Activated CD4-positive, alpha-beta memory T cell treated with anti-CD3 and anti-CD28 coated beads for 36 hours (primary cell): ENCODE data around the gene AKAP11. TPM values are rescaled to one million over a fixed set of nuclear protein-coding genes. Genes with fewer than 3 reads are reported as not detected.

Experiments used
- CTCF ChIA-PET: fragments of 350-600 bp; sonication (Branson Sonifier 250); formaldehyde crosslinking; loops from one replicate; lab custom pipeline; 2021; ENCODE audit warnings: antibody characterized with exemption, inconsistent platforms; lab: Charles Lee
- POLR2A ChIA-PET: fragments of 350-600 bp; sonication (Branson Sonifier 250); formaldehyde crosslinking; loops from one replicate; lab custom pipeline; 2021; ENCODE audit warnings: antibody characterized with exemption; lab: Charles Lee
- DNase-seq: peaks from one replicate; pipeline ENCODE4 v3.0.0-alpha.2; 2020
- H3K27ac Mint-ChIP-seq: one replicate; pipeline ENCODE4 v1.8.0; 2021; ENCODE audit warnings: mixed read lengths
- H3K27me3 Mint-ChIP-seq: one replicate; pipeline ENCODE4 v1.8.0; 2021; ENCODE audit warnings: mixed read lengths
- H3K36me3 Mint-ChIP-seq: one replicate; pipeline ENCODE4 v1.8.0; 2021; ENCODE audit warnings: mixed read lengths
- H3K4me1 Mint-ChIP-seq: one replicate; pipeline ENCODE4 v1.8.0; 2021; ENCODE audit warnings: low read depth, mixed read lengths
- H3K4me3 Mint-ChIP-seq: one replicate; pipeline ENCODE4 v1.8.0; 2021; ENCODE audit warnings: mild to moderate bottlenecking, mixed read lengths
- H3K9me3 Mint-ChIP-seq: one replicate; pipeline ENCODE4 v1.8.0; 2021; ENCODE audit warnings: mixed read lengths
- intact Hi-C: fragments of 100-400 bp; cut with micrococcal nuclease; formaldehyde crosslinking; loops from one replicate; pipeline ENCODE4 v1.15.1; 2023
- total RNA-seq, 2 experiments: library from RNA; stranded (reverse); gene quantifications; one replicate each; pipeline ENCODE4 v1.2.3, GENCODE V29; 2021

AKAP11 gene
- total RNA-seq, 2 experiments from 2014 or later = 36.6 to 37.8 TPM

- Mint-ChIP-seq H3K4me3 (no peak overlapping the region), H3K4me1 (peaks cover 40% of the 10 kb centered on the region), H3K27ac (no peak overlapping the region), H3K36me3 (no peaks in the 10 kb centered on the region), H3K27me3 (no peaks in the 10 kb centered on the region), H3K9me3 (no peaks in the 10 kb centered on the region)
- DNase-seq = no peak
- ChIA-PET POLR2A (no interaction called here), CTCF (interaction anchor here (1.2 kb wide), 1 partner anchor 28 kb away, joined by 4 read pairs; no protein-coding TSS in a partner anchor)
- intact Hi-C loops = no loop called here
These were observed 92.7 kb downstream of the AKAP11 start for GRCh38 chr13:42364613-42365000.

GRCh38 chr13:42367831-42368230 lies 95.9 kb downstream of the AKAP11 start:
- Mint-ChIP-seq H3K4me3 (no peak overlapping the region), H3K36me3 (no peaks in the 10 kb centered on the region), H3K9me3 (no peaks in the 10 kb centered on the region), H3K27me3 (no peaks in the 10 kb centered on the region), H3K27ac (no peak overlapping the region), H3K4me1 (peaks cover 47% of the 10 kb centered on the region)
- DNase-seq = no peak
- intact Hi-C loops = no loop called here
- CTCF ChIA-PET = interaction anchor here (1.2 kb wide), 1 partner anchor 13 kb away, joined by 3 read pairs; no protein-coding TSS in a partner anchor
- POLR2A ChIA-PET = interaction anchor here (0.8 to 3.1 kb wide), 4 partner anchors 10 to 28 kb away, joined by 3 to 23 read pairs (median 10); no protein-coding TSS in a partner anchor

DNA sequence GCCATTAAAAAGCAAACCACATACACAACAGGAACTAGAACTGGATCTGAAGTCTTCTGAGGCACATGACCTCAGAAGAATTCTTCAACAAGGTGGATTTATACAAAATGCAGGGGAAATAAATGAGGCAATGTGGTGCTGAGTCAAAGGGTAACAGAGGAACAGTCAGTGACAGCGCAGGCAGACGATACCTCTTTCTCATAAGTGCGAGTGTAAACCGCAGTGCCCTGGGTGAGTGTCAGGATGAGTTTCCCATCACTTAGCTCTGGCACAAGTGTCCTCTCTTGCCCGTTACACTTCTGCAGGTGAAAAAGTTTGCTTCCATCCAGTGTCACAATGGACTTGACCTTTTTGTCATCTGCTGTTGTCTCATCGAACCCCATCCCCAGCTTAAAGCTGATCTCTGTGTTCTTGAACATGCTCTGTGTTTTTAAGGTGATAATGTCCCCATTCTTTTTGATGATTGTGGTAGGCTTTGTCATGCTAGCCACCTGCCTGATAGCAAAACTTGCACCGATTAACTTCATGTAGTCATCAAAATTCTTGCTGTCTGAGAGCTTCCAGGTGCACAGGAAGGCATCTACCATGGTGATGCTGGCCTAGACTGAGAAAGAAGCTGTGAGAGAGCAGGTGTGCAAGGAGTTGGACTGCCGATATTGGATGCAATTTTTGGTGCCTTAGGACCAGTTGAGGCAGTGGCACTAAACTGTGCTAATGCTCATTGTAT lies 97.3 kb downstream of the AKAP11 start:
- ChIA-PET CTCF (interaction anchor here (1.1 to 1.8 kb wide), 5 partner anchors 8 to 128 kb away, joined by 3 to 14 read pairs (median 8); no protein-coding TSS in a partner anchor), POLR2A (interaction anchor here (0.6 to 3.1 kb wide), 13 partner anchors 9 to 98 kb away, joined by 3 to 23 read pairs (median 5); partner anchors contain the start of gene AKAP11)
- intact Hi-C loops = loop anchor here (1.0 kb wide), 4 partner anchors 8 to 37 kb away; no protein-coding TSS in a partner anchor
- H3K9me3 Mint-ChIP-seq = no peaks in the 10 kb centered on the region
- H3K4me1 Mint-ChIP-seq = peaks cover 52% of the 10 kb centered on the region
- H3K4me3 Mint-ChIP-seq = no peak overlapping the region
- no peaks in the 10 kb centered on the region for H3K36me3 Mint-ChIP-seq
- H3K27ac Mint-ChIP-seq = peak overlapping the region; percentile 78
- H3K27me3 Mint-ChIP-seq = no peaks in the 10 kb centered on the region
- DNase-seq = peak; percentile 86

- DNase-seq = no peak
- ChIA-PET CTCF (interaction anchor here (0.8 to 1.8 kb wide), 3 partner anchors 14 to 36 kb away, joined by 3 to 14 read pairs (median 12); no protein-coding TSS in a partner anchor), POLR2A (interaction anchor here (1.1 to 3.1 kb wide), 9 partner anchors 8 to 98 kb away, joined by 3 to 23 read pairs (median 7); partner anchors contain the start of gene AKAP11)
- Mint-ChIP-seq H3K27me3 (no peaks in the 10 kb centered on the region), H3K36me3 (no peaks in the 10 kb centered on the region), H3K27ac (no peak overlapping the region), H3K4me3 (no peak overlapping the region), H3K9me3 (no peaks in the 10 kb centered on the region), H3K4me1 (peaks cover 49% of the 10 kb centered on the region)
- intact Hi-C loops = no loop called here
These were observed 98.3 kb downstream of the AKAP11 start for GRCh38 chr13:42370229-42370628.

Other genes with a start within 250 kb of the AKAP11 start
- 10 to 100 TPM in 1 of 2 experiments, 1 to 10 TPM in 1; 8.9 to 11.6 TPM for gene DGKH, start 223.5 kb upstream of the AKAP11 start, total RNA-seq